Measurements from ENCODE around the gene NHERF2.

Gene NHERF2

GRCh38 chr16:2084895-2085625, 58.4 kb downstream of the NHERF2 start:
- DNase-seq, result no peak

GRCh38 chr16:2085669-2086068, 59.0 kb downstream of the NHERF2 start:
- no peak for DNase-seq

- no peak for DNase-seq
These were observed 59.5 kb downstream of the NHERF2 start for GRCh38 chr16:2086106-2086742.

GRCh38 chr16:2086812-2087747, 60.4 kb downstream of the NHERF2 start:
- DNase-seq, result no peak

- no peak for DNase-seq
These were observed 61.3 kb downstream of the NHERF2 start for GRCh38 chr16:2087748-2088631.
